ENCODE data around the gene SPOCK2. TPM values are rescaled to one million over a fixed set of nuclear protein-coding genes. Genes with fewer than 3 reads are reported as not detected.

The SPOCK2 gene
- total and polyA plus RNA-seq, 2 donors (not counting 1 experiment from before 2014, with no cell fraction given): 39.1 to 139 TPM

GRCh38 chr10:72015841-72016240 is 72.5 kb downstream of the SPOCK2 start:
- no peak overlapping the region for H3K4me2 ChIP-seq (replicated peaks; ENCODE audit: low read depth, low read length, poor library complexity, severe bottlenecking)
- no peak overlapping the region for H3K27ac ChIP-seq (ENCODE audit: low read length in 2 of 2)
- 92% methylated on average over 5 of the region's 8 CpGs for WGBS (ENCODE audit: insufficient coverage)
- no peaks in the 10 kb centered on the region for H3K79me2 ChIP-seq (ENCODE audit: control insufficient read depth, insufficient read depth, low read length)
- H3K4me3 ChIP-seq (ENCODE audit: control extremely low read depth in 1 of 5, extremely low read depth in 1 of 5, insufficient read depth in 1 of 5, low read depth in 2 of 5, low read length in 4 of 5): no peak overlapping the region
- Mint-ChIP-seq H3K4me3 (no peak overlapping the region), H3K4me1 (no peaks in the 10 kb centered on the region), H3K9me3 (ENCODE audit: insufficient read depth) (no peaks in the 10 kb centered on the region), H3K27ac (no peak overlapping the region), H3K27me3 (peaks cover 16% of the 10 kb centered on the region)
- H3K36me3 ChIP-seq (replicated peaks in 1 of 2; ENCODE audit: control extremely low read depth in 1 of 2, control insufficient read depth in 1 of 2, extremely low read depth in 1 of 2, insufficient read depth in 2 of 2, low read length in 1 of 2): no peaks in the 10 kb centered on the region
- H3K4me1 ChIP-seq (ENCODE audit: control insufficient read depth in 2 of 2, insufficient read depth in 2 of 2, low read length in 2 of 2): no peaks in the 10 kb centered on the region
- H4K20me1 ChIP-seq (ENCODE audit: control insufficient read depth, insufficient read depth, low read length, poor library complexity, severe bottlenecking): no peaks in the 10 kb centered on the region
- ChIA-PET CTCF (interaction anchor here (0.9 kb wide), 1 partner anchor 33 kb away, joined by 4 read pairs; no protein-coding TSS in a partner anchor), POLR2A (no interaction called here)
- intact Hi-C loops (cut with micrococcal nuclease): no loop called here
- DNase-seq: no peak
- H3K9me3 ChIP-seq (ENCODE audit: control extremely low read depth in 1 of 3, control insufficient read depth in 2 of 3, insufficient read depth in 1 of 3, low read length in 2 of 3): no peaks in the 10 kb centered on the region
- TF ChIP-seq EZH2 (IDR thresholded peaks at IDR 0.05; ENCODE audit: borderline replicate concordance, insufficient read depth, low read depth, low read length, poor library complexity, severe bottlenecking) (no peak), CTCF (IDR thresholded peaks at IDR 0.05) (no peak)
- no peak overlapping the region for H2AFZ ChIP-seq (ENCODE audit: insufficient read depth, low read depth, low read length, poor library complexity, severe bottlenecking)
- ATAC-seq (ENCODE audit: low read depth): no peak
- no peaks in the 10 kb centered on the region for H3K27me3 ChIP-seq (replicated peaks in 1 of 4; ENCODE audit: control extremely low read depth in 1 of 4, control insufficient read depth in 3 of 4, insufficient read depth in 4 of 4, low read length in 3 of 4)
- no peak overlapping the region for H3K9ac ChIP-seq (ENCODE audit: low read length)

GRCh38 chr10:72014785-72015480 is 73.4 kb downstream of the SPOCK2 start:
- Mint-ChIP-seq H3K4me3 (no peak overlapping the region), H3K27me3 (peaks cover 16% of the 10 kb centered on the region), H3K9me3 (ENCODE audit: insufficient read depth) (no peaks in the 10 kb centered on the region), H3K27ac (no peak overlapping the region), H3K4me1 (no peaks in the 10 kb centered on the region)
- DNase-seq: no peak
- TF ChIP-seq EZH2 (IDR thresholded peaks at IDR 0.05; ENCODE audit: borderline replicate concordance, insufficient read depth, low read depth, low read length, poor library complexity, severe bottlenecking): no peak
- TF ChIP-seq CTCF (IDR thresholded peaks at IDR 0.05): no peak
- no peak for ATAC-seq (ENCODE audit: low read depth)
- ChIA-PET POLR2A (no interaction called here), CTCF (interaction anchor here (0.5 to 0.9 kb wide), 2 partner anchors 34 to 138 kb away, joined by 4 read pairs; no protein-coding TSS in a partner anchor)
- Histone ChIP-seq H3K9ac (ENCODE audit: low read length) (no peak overlapping the region), H2AFZ (ENCODE audit: insufficient read depth, low read depth, low read length, poor library complexity, severe bottlenecking) (no peak overlapping the region), H3K27me3 (replicated peaks in 1 of 4; ENCODE audit: control extremely low read depth in 1 of 4, control insufficient read depth in 3 of 4, insufficient read depth in 4 of 4, low read length in 3 of 4) (no peaks in the 10 kb centered on the region), H3K36me3 (replicated peaks in 1 of 2; ENCODE audit: control extremely low read depth in 1 of 2, control insufficient read depth in 1 of 2, extremely low read depth in 1 of 2, insufficient read depth in 2 of 2, low read length in 1 of 2) (no peaks in the 10 kb centered on the region), H3K27ac (ENCODE audit: low read length in 2 of 2) (no peak overlapping the region), H4K20me1 (ENCODE audit: control insufficient read depth, insufficient read depth, low read length, poor library complexity, severe bottlenecking) (no peaks in the 10 kb centered on the region), H3K4me2 (replicated peaks; ENCODE audit: low read depth, low read length, poor library complexity, severe bottlenecking) (no peak overlapping the region), H3K4me3 (ENCODE audit: control extremely low read depth in 1 of 5, extremely low read depth in 1 of 5, insufficient read depth in 1 of 5, low read depth in 2 of 5, low read length in 4 of 5) (no peak overlapping the region), H3K9me3 (ENCODE audit: control extremely low read depth in 1 of 3, control insufficient read depth in 2 of 3, insufficient read depth in 1 of 3, low read length in 2 of 3) (no peaks in the 10 kb centered on the region), H3K4me1 (ENCODE audit: control insufficient read depth in 2 of 2, insufficient read depth in 2 of 2, low read length in 2 of 2) (no peaks in the 10 kb centered on the region), H3K79me2 (ENCODE audit: control insufficient read depth, insufficient read depth, low read length) (no peaks in the 10 kb centered on the region)
- 94% methylated on average over 5 of the region's 10 CpGs for WGBS (ENCODE audit: insufficient coverage)
- intact Hi-C loops (cut with micrococcal nuclease): no loop called here

All from B cell (primary cell).